T-cell (primary cell): Measurements from ENCODE around the gene KIF4A. TPM values are rescaled to one million over a fixed set of nuclear protein-coding genes. Genes with fewer than 3 reads are reported as not detected.

Experiments
- ATAC-seq, 4 experiments: fragments of 200-7000 bp in 3 of 4; fragments of 150-1000 bp in 1 of 4; cut with Tn5 transposase; replicated peaks in 1 of 4; 1 replicate in 3 of 4; 2 replicates in 1 of 4; pipeline ENCODE4 v1.10.0; 2021; ENCODE audit warnings: moderate library complexity in 3 of 4, mild to moderate bottlenecking in 2 of 4, moderate number of reproducible peaks in 1 of 4
- CTCF ChIA-PET, 2 donors: fragments of 300-600 bp; sonication (Branson Sonifier 250); formaldehyde crosslinking; loops; one replicate each; lab custom pipeline; 2022; ENCODE audit warnings: antibody characterized with exemption in 2 of 2; lab: Charles Lee
- POLR2A ChIA-PET, 2 donors: fragments of 300-600 bp; sonication (Branson Sonifier 250); formaldehyde crosslinking; loops; one replicate each; lab custom pipeline; 2022; ENCODE audit warnings: antibody characterized with exemption in 2 of 2; lab: Charles Lee
- DNase-seq, 35 experiments: peaks; one replicate each; pipeline versions ENCODE4 v3.0.0 to v3.0.0-alpha.2; 2013 to 2023
- H3K27ac ChIP-seq: one replicate; pipeline ENCODE4 v1.5.1; 2013; ENCODE audit warnings: low read length
- H3K27me3 ChIP-seq, 2 experiments: replicated peaks in 1 of 2; 1 replicate in 1 of 2; 2 replicates in 1 of 2; pipeline versions ENCODE4 v1.6.1 to v1.7.0; 2013; ENCODE audit warnings: low read length in 1 of 2, mixed read lengths in 1 of 2; ENCODE audit not compliant: control insufficient read depth in 2 of 2, insufficient read depth in 2 of 2; ENCODE audit errors: extremely low read depth in 1 of 2
- H3K36me3 ChIP-seq, 2 donors: 1 replicate in 1 of 2; 2 replicates in 1 of 2; pipeline versions ENCODE4 v1.6.1 to v1.7.0; 2013; ENCODE audit warnings: low read length in 1 of 2; ENCODE audit not compliant: control insufficient read depth in 2 of 2, insufficient read depth in 1 of 2; ENCODE audit errors: extremely low read depth in 1 of 2
- H3K4me1 ChIP-seq, 2 experiments: 1 replicate in 1 of 2; 2 replicates in 1 of 2; pipeline versions ENCODE4 v1.6.1 to v1.7.0; 2013; ENCODE audit warnings: low read length in 2 of 2, mixed read lengths in 1 of 2; ENCODE audit not compliant: insufficient read depth in 2 of 2, control insufficient read depth in 1 of 2; ENCODE audit errors: extremely low read depth in 1 of 2
- H3K4me3 ChIP-seq, 2 donors: 1 replicate in 1 of 2; 2 replicates in 1 of 2; pipeline versions ENCODE4 v1.5.1 to v1.7.0; 2013; ENCODE audit warnings: mild to moderate bottlenecking in 2 of 2, low read length in 1 of 2, moderate library complexity in 1 of 2; ENCODE audit not compliant: control insufficient read depth in 1 of 2; ENCODE audit errors: extremely low read depth in 1 of 2
- H3K9me3 ChIP-seq: 2 replicates; pipeline ENCODE4 v1.7.0; 2013
- H3K27ac Mint-ChIP-seq, 2 donors: one replicate each; pipeline ENCODE4 v1.8.0; 2020 to 2021; ENCODE audit warnings: mild to moderate bottlenecking in 2 of 2, mixed read lengths in 2 of 2
- H3K27me3 Mint-ChIP-seq, 2 donors: one replicate each; pipeline ENCODE4 v1.8.0; 2021 to 2022; ENCODE audit warnings: mixed read lengths in 2 of 2
- H3K36me3 Mint-ChIP-seq: one replicate; pipeline ENCODE4 v1.8.0; 2021; ENCODE audit warnings: mixed read lengths
- H3K4me1 Mint-ChIP-seq, 3 donors: one replicate each; pipeline ENCODE4 v1.8.0; 2020 to 2022; ENCODE audit warnings: mixed read lengths in 3 of 3, mild to moderate bottlenecking in 1 of 3
- H3K4me3 Mint-ChIP-seq, 3 donors: one replicate each; pipeline ENCODE4 v1.8.0; 2020 to 2022; ENCODE audit warnings: mild to moderate bottlenecking in 3 of 3, mixed read lengths in 3 of 3, moderate library complexity in 3 of 3
- H3K9me3 Mint-ChIP-seq, 3 donors: one replicate each; pipeline ENCODE4 v1.8.0; 2020 to 2022; ENCODE audit warnings: mixed read lengths in 3 of 3
- WGBS: methylation state at CpG from one replicate; pipeline ENCODE4 v1.1.5; 2013; ENCODE audit warnings: missing lambda C conversion rate; ENCODE audit not compliant: insufficient coverage; 5-methylcytosine and 5-hydroxymethylcytosine counted together
- total RNA-seq, 35 experiments: library from RNA in 6 of 35; stranded (reverse) in 6 of 35; fragments of 120-200 nt in 1 of 35; gene quantifications; one replicate each; pipeline versions ENCODE4 v1.2.1 to v1.2.4 and lab custom pipeline; 2013 to 2026

The KIF4A gene
- total RNA-seq, 5 donors from 2014 or later (not counting 1 experiment from before 2014, with no cell fraction given), result 0.15 to 0.59 (median 0.35) TPM

DNA sequence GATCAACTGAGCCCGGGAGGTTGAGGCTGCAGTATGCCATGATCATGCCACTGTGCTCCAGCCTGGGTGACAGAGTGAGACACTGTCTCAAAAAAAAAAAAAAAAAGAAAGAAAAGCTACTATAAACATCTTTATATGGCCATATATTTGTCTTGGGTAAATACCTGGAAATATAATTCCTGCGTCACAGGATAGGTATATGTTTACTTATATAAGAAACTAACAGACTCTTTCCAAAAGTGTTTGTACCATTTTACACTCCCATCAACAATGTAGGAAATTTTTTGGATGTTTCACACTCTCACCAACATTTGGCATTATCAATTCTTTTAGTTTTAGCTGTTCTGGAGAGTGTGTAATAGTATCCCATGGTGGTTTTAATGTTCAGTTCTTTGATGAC lies 42.7 kb upstream of the KIF4A start:
- no peaks in the 10 kb centered on the region for H3K9me3 Mint-ChIP-seq

DNA sequence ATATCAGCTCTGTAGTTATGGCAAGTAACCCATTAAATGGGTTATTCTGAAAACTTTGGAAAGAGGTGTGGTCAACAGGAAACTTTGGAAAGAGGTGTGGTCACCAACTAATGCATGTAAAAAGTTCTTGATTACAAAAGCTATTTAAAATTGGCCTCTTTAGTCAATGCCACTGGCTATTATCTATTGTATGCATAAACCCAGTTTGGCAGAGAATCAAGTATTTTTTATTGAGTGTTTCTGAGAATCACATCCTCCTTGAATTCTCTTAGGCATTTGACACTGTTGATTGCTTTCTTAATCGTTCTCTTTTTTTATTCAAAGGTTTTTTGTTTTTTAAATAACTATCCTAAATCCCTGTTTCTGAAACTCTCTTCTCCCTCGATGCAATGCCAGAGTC lies 37.4 kb upstream of the KIF4A start:
- ChIA-PET CTCF (no interaction called here), POLR2A (no interaction called here)
- H3K4me1 Mint-ChIP-seq, result no peaks in the 10 kb centered on the region
- H3K9me3 ChIP-seq, result no peaks in the 10 kb centered on the region
- DNase-seq (no peak), ATAC-seq (no peak)
- no peaks in the 10 kb centered on the region for H3K36me3 ChIP-seq
- no peaks in the 10 kb centered on the region for H3K4me1 ChIP-seq
- WGBS, result no CpG with 5 or more reads among the region's 2 CpGs
- no peak overlapping the region for H3K27ac ChIP-seq
- no peak overlapping the region for H3K27ac Mint-ChIP-seq
- peaks cover 22% of the 10 kb centered on the region for H3K36me3 Mint-ChIP-seq
- peaks cover 0 to 16% of the 10 kb centered on the region in 2 donors for H3K27me3 Mint-ChIP-seq
- H3K4me3 Mint-ChIP-seq, result no peak overlapping the region
- no peaks in the 10 kb centered on the region for H3K9me3 Mint-ChIP-seq
- no peak overlapping the region for H3K4me3 ChIP-seq
- no peaks in the 10 kb centered on the region for H3K27me3 ChIP-seq

More for the DNA sequence above, 42.7 kb upstream of the KIF4A start:
- ChIA-PET POLR2A (no interaction called here), CTCF (no interaction called here)
- Histone ChIP-seq H3K27ac (no peak overlapping the region), H3K9me3 (no peaks in the 10 kb centered on the region), H3K27me3 (no peaks in the 10 kb centered on the region), H3K4me3 (no peak overlapping the region), H3K36me3 (no peaks in the 10 kb centered on the region), H3K4me1 (no peaks in the 10 kb centered on the region)
- DNase-seq (no peak), ATAC-seq (no peak)
- H3K36me3 Mint-ChIP-seq, result no peaks in the 10 kb centered on the region
- no CpG with 5 or more reads among the region's 2 CpGs for WGBS
- no peak overlapping the region for H3K27ac Mint-ChIP-seq
- no peak overlapping the region for H3K4me3 Mint-ChIP-seq
- no peaks in the 10 kb centered on the region for H3K4me1 Mint-ChIP-seq
- peaks cover 0 to 9% of the 10 kb centered on the region in 2 donors for H3K27me3 Mint-ChIP-seq

DNA sequence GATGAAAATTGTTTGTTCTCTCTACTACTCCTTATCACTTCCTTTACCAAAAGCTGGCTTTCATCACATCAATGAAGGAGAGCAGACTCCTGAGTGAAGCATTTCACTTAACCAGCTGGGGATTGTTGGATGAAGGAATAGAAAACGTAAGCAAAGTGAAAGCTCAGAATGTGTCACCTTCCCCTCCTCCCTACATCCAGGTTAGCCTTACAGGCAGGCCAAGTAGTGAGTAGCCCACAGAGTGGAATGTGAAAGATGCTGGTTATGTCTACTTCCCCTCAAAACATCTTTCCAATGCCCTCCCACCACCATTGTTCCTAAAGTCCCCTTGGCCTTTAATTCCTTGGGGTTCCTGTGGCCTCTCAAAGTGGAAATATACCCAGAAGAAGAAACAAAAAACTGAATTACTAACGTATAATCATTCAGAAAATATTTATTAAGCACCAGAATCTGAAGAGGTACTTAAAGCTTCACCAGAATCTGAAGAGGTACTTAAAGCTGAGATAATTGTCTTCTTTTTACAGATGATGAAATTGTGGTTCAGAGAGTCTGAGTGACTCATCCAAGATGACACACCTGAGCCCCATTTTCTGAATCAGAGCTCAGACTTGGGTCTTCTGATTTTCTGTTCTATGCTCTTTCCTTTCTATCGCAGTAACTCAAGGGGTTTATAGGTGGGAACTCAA lies 36.4 kb upstream of the KIF4A start:
- H3K27ac Mint-ChIP-seq, result no peak overlapping the region
- ATAC-seq (no peak), DNase-seq (no peak)
- Histone ChIP-seq H3K4me3 (no peak overlapping the region), H3K27me3 (no peaks in the 10 kb centered on the region), H3K36me3 (no peaks in the 10 kb centered on the region), H3K27ac (no peak overlapping the region), H3K9me3 (no peaks in the 10 kb centered on the region), H3K4me1 (no peaks in the 10 kb centered on the region)
- CTCF ChIA-PET, result no interaction called here
- peaks cover 23% of the 10 kb centered on the region for H3K36me3 Mint-ChIP-seq
- no CpG with 5 or more reads among the region's 3 CpGs for WGBS
- POLR2A ChIA-PET, result no interaction called here
- H3K27me3 Mint-ChIP-seq, result peaks cover 0 to 16% of the 10 kb centered on the region in 2 donors
- H3K9me3 Mint-ChIP-seq, result no peaks in the 10 kb centered on the region
- no peaks in the 10 kb centered on the region for H3K4me1 Mint-ChIP-seq
- H3K4me3 Mint-ChIP-seq, result no peak overlapping the region

DNA sequence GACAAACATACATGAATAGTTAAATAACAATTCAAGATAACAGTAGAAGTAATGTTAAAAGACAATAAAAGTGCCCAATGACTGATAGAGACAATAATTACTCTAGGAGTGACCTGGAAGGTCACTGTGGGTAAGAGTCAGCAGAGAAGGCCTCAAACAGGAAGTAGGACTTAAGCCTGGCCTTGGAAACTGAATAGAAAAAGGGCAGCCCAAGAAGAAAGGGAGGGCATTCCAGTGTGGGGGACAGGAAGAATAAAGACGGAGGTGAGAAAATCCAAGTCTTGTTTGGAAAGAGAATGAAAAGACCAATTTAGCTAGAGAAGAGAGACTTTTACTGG lies 35.9 kb upstream of the KIF4A start:
- POLR2A ChIA-PET, result no interaction called here
- Mint-ChIP-seq H3K27me3 (peaks cover 0 to 16% of the 10 kb centered on the region in 2 donors), H3K9me3 (no peaks in the 10 kb centered on the region), H3K4me3 (no peak overlapping the region), H3K4me1 (no peaks in the 10 kb centered on the region), H3K27ac (no peak overlapping the region), H3K36me3 (peaks cover 28% of the 10 kb centered on the region)
- Histone ChIP-seq H3K9me3 (no peaks in the 10 kb centered on the region), H3K27ac (no peak overlapping the region), H3K4me1 (no peaks in the 10 kb centered on the region), H3K27me3 (no peaks in the 10 kb centered on the region), H3K4me3 (no peak overlapping the region), H3K36me3 (no peaks in the 10 kb centered on the region)
- CTCF ChIA-PET, result no interaction called here
- ATAC-seq (no peak), DNase-seq (no peak)
- no CpG with 5 or more reads among the region's 1 CpG for WGBS

DNA sequence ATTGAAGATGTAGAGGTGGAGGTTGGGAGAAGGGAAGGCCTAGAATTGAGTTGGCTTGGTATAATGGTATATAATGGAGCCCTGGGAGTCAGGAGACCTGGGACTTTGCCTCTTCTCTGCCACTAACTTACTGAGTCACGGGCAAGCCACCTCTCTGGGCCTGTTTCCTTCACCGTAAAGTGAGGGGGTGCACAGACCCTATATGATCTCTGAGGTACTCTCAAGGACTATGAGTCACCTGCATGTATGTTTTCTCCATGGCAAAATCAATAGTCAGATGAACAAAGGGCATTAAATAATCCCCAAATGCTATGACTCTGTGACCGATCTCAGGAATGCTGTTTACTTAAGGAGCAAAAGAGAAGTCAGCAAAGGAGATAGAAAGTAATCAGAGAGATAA lies 35.0 kb upstream of the KIF4A start:
- H3K27me3 Mint-ChIP-seq, result peaks cover 0 to 16% of the 10 kb centered on the region in 2 donors
- no peak for DNase-seq
- no peaks in the 10 kb centered on the region for H3K4me1 ChIP-seq
- H3K9me3 Mint-ChIP-seq, result no peaks in the 10 kb centered on the region
- H3K9me3 ChIP-seq, result no peaks in the 10 kb centered on the region
- no peak for ATAC-seq
- ChIA-PET CTCF (no interaction called here), POLR2A (no interaction called here)
- H3K4me1 Mint-ChIP-seq, result no peaks in the 10 kb centered on the region
- no CpG with 5 or more reads among the region's 3 CpGs for WGBS
- no peak overlapping the region for H3K27ac ChIP-seq
- no peaks in the 10 kb centered on the region for H3K27me3 ChIP-seq
- peaks cover 30% of the 10 kb centered on the region for H3K36me3 Mint-ChIP-seq
- H3K27ac Mint-ChIP-seq, result no peak overlapping the region
- H3K4me3 Mint-ChIP-seq, result no peak overlapping the region
- H3K36me3 ChIP-seq, result no peaks in the 10 kb centered on the region
- no peak overlapping the region for H3K4me3 ChIP-seq

DNA sequence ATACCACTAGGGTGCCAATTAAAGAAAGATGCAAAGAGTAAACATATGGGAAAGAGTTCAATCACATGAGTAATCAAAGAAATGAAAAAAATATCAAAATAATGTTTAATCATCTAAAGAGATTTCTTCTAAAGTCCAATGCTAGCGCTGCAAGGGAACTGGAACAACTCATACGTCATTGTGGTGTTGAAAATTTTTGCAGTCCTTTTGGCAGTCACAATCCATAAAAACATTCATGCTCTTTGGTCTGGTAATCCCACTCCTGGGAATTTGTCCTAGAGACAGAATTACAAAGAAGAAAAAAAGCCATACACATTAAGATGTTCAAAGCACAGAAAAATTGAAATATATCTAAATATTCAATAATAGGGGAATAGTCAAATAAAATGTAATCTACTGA lies 34.5 kb upstream of the KIF4A start:
- Mint-ChIP-seq H3K27me3 (peaks cover 0 to 16% of the 10 kb centered on the region in 2 donors), H3K36me3 (peaks cover 30% of the 10 kb centered on the region), H3K4me1 (no peaks in the 10 kb centered on the region), H3K9me3 (no peaks in the 10 kb centered on the region), H3K4me3 (no peak overlapping the region), H3K27ac (no peak overlapping the region)
- Histone ChIP-seq H3K9me3 (no peaks in the 10 kb centered on the region), H3K4me1 (no peaks in the 10 kb centered on the region), H3K27ac (no peak overlapping the region), H3K4me3 (no peak overlapping the region), H3K36me3 (no peaks in the 10 kb centered on the region), H3K27me3 (no peaks in the 10 kb centered on the region)
- POLR2A ChIA-PET, result no interaction called here
- no CpG with 5 or more reads among the region's 2 CpGs for WGBS
- CTCF ChIA-PET, result no interaction called here
- no peak for DNase-seq
- no peak for ATAC-seq
